Measurements from ENCODE around the gene PTH1R.
A peak's percentile ranks its signal among the peaks of the same experiment; 100 is the strongest.

PTH1R gene

GRCh38 chr3:46892285-46893145, 15.0 kb downstream of the PTH1R start:
- Mint-ChIP-seq H3K4me3 (peak overlapping the region; percentile 40), H3K27me3 (peaks cover 38% of the 10 kb centered on the region), H3K9me3 (no peaks in the 10 kb centered on the region), H3K27ac (no peak overlapping the region), H3K36me3 (ENCODE audit: low read depth) (no peaks in the 10 kb centered on the region), H3K4me1 (peaks cover 2% of the 10 kb centered on the region)
- DNase-seq (no peak), ATAC-seq (no peak)

GRCh38 chr3:46893146-46893748, 15.7 kb downstream of the PTH1R start:
- Mint-ChIP-seq H3K4me1 (peaks cover 2% of the 10 kb centered on the region), H3K4me3 (no peak overlapping the region), H3K36me3 (ENCODE audit: low read depth) (no peaks in the 10 kb centered on the region), H3K27ac (no peak overlapping the region), H3K9me3 (no peaks in the 10 kb centered on the region), H3K27me3 (peaks cover 45% of the 10 kb centered on the region)
- ATAC-seq: no peak
- no peak for DNase-seq

- no peaks in the 10 kb centered on the region for H3K9me3 Mint-ChIP-seq
- peaks cover 2% of the 10 kb centered on the region for H3K4me1 Mint-ChIP-seq
- no peak overlapping the region for H3K27ac Mint-ChIP-seq
- H3K4me3 Mint-ChIP-seq: no peak overlapping the region
- H3K27me3 Mint-ChIP-seq: peaks cover 47% of the 10 kb centered on the region
- ATAC-seq (no peak), DNase-seq (no peak)
- no peaks in the 10 kb centered on the region for H3K36me3 Mint-ChIP-seq (ENCODE audit: low read depth)
These were observed 16.2 kb downstream of the PTH1R start for GRCh38 chr3:46893763-46894162.

- Mint-ChIP-seq H3K4me1 (peaks cover 3% of the 10 kb centered on the region), H3K4me3 (no peak overlapping the region), H3K9me3 (no peaks in the 10 kb centered on the region), H3K27me3 (peaks cover 52% of the 10 kb centered on the region), H3K27ac (no peak overlapping the region), H3K36me3 (ENCODE audit: low read depth) (no peaks in the 10 kb centered on the region)
- DNase-seq (no peak), ATAC-seq (no peak)
These were observed 16.7 kb downstream of the PTH1R start for GRCh38 chr3:46894256-46894655.

GRCh38 chr3:46895204-46895660, 17.7 kb downstream of the PTH1R start:
- DNase-seq (peak; percentile 83), ATAC-seq (peak; percentile 70)
- no peaks in the 10 kb centered on the region for H3K9me3 Mint-ChIP-seq
- H3K27me3 Mint-ChIP-seq: peaks cover 52% of the 10 kb centered on the region
- peaks cover 3% of the 10 kb centered on the region for H3K4me1 Mint-ChIP-seq
- no peaks in the 10 kb centered on the region for H3K36me3 Mint-ChIP-seq (ENCODE audit: low read depth)
- H3K4me3 Mint-ChIP-seq: no peak overlapping the region
- no peak overlapping the region for H3K27ac Mint-ChIP-seq

GRCh38 chr3:46895761-46896160, 18.2 kb downstream of the PTH1R start:
- Mint-ChIP-seq H3K36me3 (ENCODE audit: low read depth) (no peaks in the 10 kb centered on the region), H3K4me3 (no peak overlapping the region), H3K27me3 (peaks cover 48% of the 10 kb centered on the region), H3K4me1 (peaks cover 3% of the 10 kb centered on the region), H3K9me3 (no peaks in the 10 kb centered on the region), H3K27ac (no peak overlapping the region)
- ATAC-seq (no peak), DNase-seq (no peak)

GRCh38 chr3:46896386-46896785, 18.9 kb downstream of the PTH1R start:
- Mint-ChIP-seq H3K4me3 (no peak overlapping the region), H3K27me3 (peaks cover 44% of the 10 kb centered on the region), H3K4me1 (peaks cover 3% of the 10 kb centered on the region), H3K27ac (no peak overlapping the region), H3K36me3 (ENCODE audit: low read depth) (no peaks in the 10 kb centered on the region), H3K9me3 (no peaks in the 10 kb centered on the region)
- DNase-seq: no peak
- ATAC-seq: no peak

- DNase-seq: no peak
- Mint-ChIP-seq H3K27me3 (peaks cover 37% of the 10 kb centered on the region), H3K36me3 (ENCODE audit: low read depth) (no peaks in the 10 kb centered on the region), H3K4me1 (peaks cover 3% of the 10 kb centered on the region), H3K9me3 (no peaks in the 10 kb centered on the region), H3K27ac (no peak overlapping the region), H3K4me3 (no peak overlapping the region)
- no peak for ATAC-seq
These were observed 19.5 kb downstream of the PTH1R start for GRCh38 chr3:46897031-46897430.

GRCh38 chr3:46897829-46898320, 20.4 kb downstream of the PTH1R start:
- H3K4me3 Mint-ChIP-seq: no peak overlapping the region
- no peaks in the 10 kb centered on the region for H3K36me3 Mint-ChIP-seq (ENCODE audit: low read depth)
- no peak overlapping the region for H3K27ac Mint-ChIP-seq
- peaks cover 30% of the 10 kb centered on the region for H3K27me3 Mint-ChIP-seq
- no peaks in the 10 kb centered on the region for H3K9me3 Mint-ChIP-seq
- H3K4me1 Mint-ChIP-seq: peaks cover 1% of the 10 kb centered on the region
- ATAC-seq (no peak), DNase-seq (no peak)

GRCh38 chr3:46898321-46899150, 21.0 kb downstream of the PTH1R start:
- no peaks in the 10 kb centered on the region for H3K36me3 Mint-ChIP-seq (ENCODE audit: low read depth)
- no peak for DNase-seq
- H3K4me3 Mint-ChIP-seq: no peak overlapping the region

GRCh38 chr3:46899151-46900006, 21.9 kb downstream of the PTH1R start:
- Mint-ChIP-seq H3K36me3 (ENCODE audit: low read depth) (no peaks in the 10 kb centered on the region), H3K27ac (no peak overlapping the region), H3K4me1 (peaks cover 1% of the 10 kb centered on the region), H3K4me3 (no peak overlapping the region), H3K9me3 (no peaks in the 10 kb centered on the region), H3K27me3 (peaks cover 19% of the 10 kb centered on the region)
- ATAC-seq (no peak), DNase-seq (no peak)

More at GRCh38 chr3:46898321-46899150, 21.0 kb downstream of the PTH1R start:
- Mint-ChIP-seq H3K27ac (no peak overlapping the region), H3K27me3 (peaks cover 24% of the 10 kb centered on the region), H3K4me1 (peaks cover 1% of the 10 kb centered on the region), H3K9me3 (no peaks in the 10 kb centered on the region)
- no peak for ATAC-seq

GRCh38 chr3:46900007-46900292, 22.4 kb downstream of the PTH1R start:
- Mint-ChIP-seq H3K4me3 (no peak overlapping the region), H3K4me1 (peaks cover 1% of the 10 kb centered on the region), H3K27me3 (peaks cover 17% of the 10 kb centered on the region), H3K9me3 (no peaks in the 10 kb centered on the region), H3K27ac (no peak overlapping the region), H3K36me3 (ENCODE audit: low read depth) (no peaks in the 10 kb centered on the region)
- ATAC-seq (no peak), DNase-seq (no peak)

GRCh38 chr3:46900356-46900755, 22.8 kb downstream of the PTH1R start:
- no peaks in the 10 kb centered on the region for H3K36me3 Mint-ChIP-seq (ENCODE audit: low read depth)
- no peak overlapping the region for H3K27ac Mint-ChIP-seq
- no peaks in the 10 kb centered on the region for H3K9me3 Mint-ChIP-seq
- ATAC-seq (no peak), DNase-seq (no peak)
- H3K4me3 Mint-ChIP-seq: no peak overlapping the region
- H3K27me3 Mint-ChIP-seq: peaks cover 14% of the 10 kb centered on the region
- peaks cover 1% of the 10 kb centered on the region for H3K4me1 Mint-ChIP-seq

GRCh38 chr3:46901061-46901460, 23.5 kb downstream of the PTH1R start:
- peaks cover 1% of the 10 kb centered on the region for H3K4me1 Mint-ChIP-seq
- no peak for DNase-seq
- no peak overlapping the region for H3K4me3 Mint-ChIP-seq
- H3K9me3 Mint-ChIP-seq: no peaks in the 10 kb centered on the region
- H3K36me3 Mint-ChIP-seq (ENCODE audit: low read depth): no peaks in the 10 kb centered on the region
- H3K27ac Mint-ChIP-seq: no peak overlapping the region
- H3K27me3 Mint-ChIP-seq: peaks cover 14% of the 10 kb centered on the region
- ATAC-seq: no peak

Data from activated naive CD8-positive, alpha-beta T cell treated with anti-CD3 and anti-CD28 coated beads, Interleukin-2, amount 50 U/mL, for 24 hours (primary cell).